ENCODE data around the gene FCHSD2.

GRCh38 chr11:72815110-72815618 is 327.0 kb downstream of the FCHSD2 start:
- no peak for TF ChIP-seq TAF1 (IDR thresholded peaks at IDR 0.05; ENCODE audit: borderline replicate concordance, low read depth, low read length)
- TF ChIP-seq POLR2AphosphoS5 (IDR thresholded peaks at IDR 0.05; ENCODE audit: low read depth, low read length): no peak

All from GM12892 (cell line).